Endothelial cell of umbilical vein (primary cell): ENCODE data around the gene CD2BP2.
"Not testable (repeated sequence)": the region's sequence is repeated elsewhere in the genome, so short reads cannot be mapped to it uniquely, and the experiment has no call there.

Source experiments
- EZH2 ChIP-seq: IDR thresholded peaks from 2 replicates; pipeline ENCODE4 v1.6.1; 2012; ENCODE audit warnings: borderline replicate concordance, low read depth, mild to moderate bottlenecking, moderate library complexity, low read length, inconsistent platforms; ENCODE audit not compliant: severe bottlenecking
- GATA2 ChIP-seq: IDR thresholded peaks from 2 replicates; pipeline ENCODE4 v1.7.0; 2011; ENCODE audit warnings: low read depth, mild to moderate bottlenecking, moderate library complexity, mixed read lengths, low read length; ENCODE audit not compliant: insufficient read length, insufficient read depth
- POLR2A ChIP-seq: IDR thresholded peaks from 2 replicates; pipeline ENCODE4 v1.6.1; 2012; ENCODE audit warnings: low read depth, mild to moderate bottlenecking, control low read depth, low read length
- TF ChIP-seq, protein P1 (sequence below), 2 donors: IDR thresholded peaks; 1 replicate in 1 of 2; 2 replicates in 1 of 2; pipeline ENCODE4 v1.5.1; 2011; ENCODE audit warnings: low read length in 2 of 2, mild to moderate bottlenecking in 2 of 2, moderate library complexity in 2 of 2, control low read depth in 1 of 2, inconsistent platforms in 1 of 2, low read depth in 1 of 2; ENCODE audit not compliant: insufficient read depth in 1 of 2; ENCODE audit errors: extremely low read depth in 1 of 2
- TF ChIP-seq, protein P2 (sequence below): IDR thresholded peaks from 2 replicates; pipeline ENCODE4 v1.6.1; 2011; ENCODE audit not compliant: insufficient read depth, insufficient read length

DNA sequence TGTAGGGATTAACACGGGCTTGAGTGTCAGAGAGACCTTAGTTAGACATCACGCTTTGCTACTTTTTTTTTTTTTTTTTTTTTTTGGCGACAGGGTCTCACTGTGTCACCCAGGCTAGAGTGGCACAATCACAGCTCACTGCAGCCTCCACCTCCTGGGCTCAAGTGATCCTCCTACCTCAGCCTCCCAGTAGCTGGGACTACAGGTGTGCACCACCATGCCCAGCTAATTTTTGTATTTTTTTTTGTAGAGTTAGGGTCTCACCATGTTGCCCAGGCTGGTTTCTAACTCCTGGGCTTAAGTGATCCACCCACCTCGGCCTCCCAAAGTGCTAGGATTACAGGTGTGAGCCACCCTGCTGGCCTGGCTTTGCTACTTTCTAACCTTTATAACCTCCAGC, 41.5 kb upstream of the CD2BP2 start:
- TF ChIP-seq, protein P1, sequence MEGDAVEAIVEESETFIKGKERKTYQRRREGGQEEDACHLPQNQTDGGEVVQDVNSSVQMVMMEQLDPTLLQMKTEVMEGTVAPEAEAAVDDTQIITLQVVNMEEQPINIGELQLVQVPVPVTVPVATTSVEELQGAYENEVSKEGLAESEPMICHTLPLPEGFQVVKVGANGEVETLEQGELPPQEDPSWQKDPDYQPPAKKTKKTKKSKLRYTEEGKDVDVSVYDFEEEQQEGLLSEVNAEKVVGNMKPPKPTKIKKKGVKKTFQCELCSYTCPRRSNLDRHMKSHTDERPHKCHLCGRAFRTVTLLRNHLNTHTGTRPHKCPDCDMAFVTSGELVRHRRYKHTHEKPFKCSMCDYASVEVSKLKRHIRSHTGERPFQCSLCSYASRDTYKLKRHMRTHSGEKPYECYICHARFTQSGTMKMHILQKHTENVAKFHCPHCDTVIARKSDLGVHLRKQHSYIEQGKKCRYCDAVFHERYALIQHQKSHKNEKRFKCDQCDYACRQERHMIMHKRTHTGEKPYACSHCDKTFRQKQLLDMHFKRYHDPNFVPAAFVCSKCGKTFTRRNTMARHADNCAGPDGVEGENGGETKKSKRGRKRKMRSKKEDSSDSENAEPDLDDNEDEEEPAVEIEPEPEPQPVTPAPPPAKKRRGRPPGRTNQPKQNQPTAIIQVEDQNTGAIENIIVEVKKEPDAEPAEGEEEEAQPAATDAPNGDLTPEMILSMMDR (IDR thresholded peaks at IDR 0.05; ENCODE audit: extremely low read depth in 1 of 2, insufficient read depth in 1 of 2, low read depth in 1 of 2, low read length in 2 of 2) = not testable (repeated sequence)
- TF ChIP-seq POLR2A, EZH2, GATA2: not testable (repeated sequence)
- TF ChIP-seq, protein P2, sequence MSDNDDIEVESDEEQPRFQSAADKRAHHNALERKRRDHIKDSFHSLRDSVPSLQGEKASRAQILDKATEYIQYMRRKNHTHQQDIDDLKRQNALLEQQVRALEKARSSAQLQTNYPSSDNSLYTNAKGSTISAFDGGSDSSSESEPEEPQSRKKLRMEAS = not testable (repeated sequence)
